DMS53 treated with DMSO at 0.1 percent for 48 hours (cell line): ENCODE results near the gene PMP22.
"Not testable (repeated sequence)": the region's sequence is repeated elsewhere in the genome, so short reads cannot be mapped to it uniquely, and the experiment has no call there.

Experiments used
- DNase-seq: peaks from one replicate; lab custom pipeline; 2025; ENCODE audit not compliant: unreplicated experiment; lab: John Stamatoyannopoulos, UW

PMP22 gene

GRCh38 chr17:15220785-15221184, 44.3 kb downstream of the PMP22 start:
- no peak for DNase-seq

- no peak for DNase-seq
Observed at GRCh38 chr17:15216481-15216880, 48.6 kb downstream of the PMP22 start.

- DNase-seq = no peak
Observed at GRCh38 chr17:15213381-15214087, 51.6 kb downstream of the PMP22 start.

- DNase-seq = no peak
Observed at GRCh38 chr17:15210247-15210646, 54.9 kb downstream of the PMP22 start.

- DNase-seq = not testable (repeated sequence)
Observed at GRCh38 chr17:15203062-15203461, 62.1 kb downstream of the PMP22 start.

- not testable (repeated sequence) for DNase-seq
Observed at GRCh38 chr17:15200574-15200973, 64.6 kb downstream of the PMP22 start.

GRCh38 chr17:15197229-15197628, 67.9 kb downstream of the PMP22 start:
- DNase-seq = no peak

GRCh38 chr17:15194859-15195277, 70.3 kb downstream of the PMP22 start:
- no peak for DNase-seq

GRCh38 chr17:15185625-15185991, 79.5 kb downstream of the PMP22 start:
- no peak for DNase-seq

GRCh38 chr17:15184872-15185624, 80.1 kb downstream of the PMP22 start:
- no peak for DNase-seq

GRCh38 chr17:15181816-15182215, 83.3 kb downstream of the PMP22 start:
- no peak for DNase-seq

- no peak for DNase-seq
Observed at GRCh38 chr17:15181333-15181732, 83.8 kb downstream of the PMP22 start.

- no peak for DNase-seq
Observed at GRCh38 chr17:15180121-15180561, 85.0 kb downstream of the PMP22 start.
